Activated CD8-positive, alpha-beta memory T cell treated with anti-CD3 and anti-CD28 coated beads for 4 hours (primary cell): ENCODE measurements around the gene BANP.
"Not testable (repeated sequence)": the region's sequence is repeated elsewhere in the genome, so short reads cannot be mapped to it uniquely, and the experiment has no call there.

Source experiments
- DNase-seq, 2 donors: peaks; one replicate each; pipeline ENCODE4 v3.0.0-alpha.2; 2020; ENCODE audit warnings: low read depth in 2 of 2

The BANP gene

GRCh38 chr16:88065747-88066142 lies 114.5 kb downstream of the BANP start:
- DNase-seq: no peak

- no peak for DNase-seq
Measured at GRCh38 chr16:88066234-88066633, 115.0 kb downstream of the BANP start.

DNA sequence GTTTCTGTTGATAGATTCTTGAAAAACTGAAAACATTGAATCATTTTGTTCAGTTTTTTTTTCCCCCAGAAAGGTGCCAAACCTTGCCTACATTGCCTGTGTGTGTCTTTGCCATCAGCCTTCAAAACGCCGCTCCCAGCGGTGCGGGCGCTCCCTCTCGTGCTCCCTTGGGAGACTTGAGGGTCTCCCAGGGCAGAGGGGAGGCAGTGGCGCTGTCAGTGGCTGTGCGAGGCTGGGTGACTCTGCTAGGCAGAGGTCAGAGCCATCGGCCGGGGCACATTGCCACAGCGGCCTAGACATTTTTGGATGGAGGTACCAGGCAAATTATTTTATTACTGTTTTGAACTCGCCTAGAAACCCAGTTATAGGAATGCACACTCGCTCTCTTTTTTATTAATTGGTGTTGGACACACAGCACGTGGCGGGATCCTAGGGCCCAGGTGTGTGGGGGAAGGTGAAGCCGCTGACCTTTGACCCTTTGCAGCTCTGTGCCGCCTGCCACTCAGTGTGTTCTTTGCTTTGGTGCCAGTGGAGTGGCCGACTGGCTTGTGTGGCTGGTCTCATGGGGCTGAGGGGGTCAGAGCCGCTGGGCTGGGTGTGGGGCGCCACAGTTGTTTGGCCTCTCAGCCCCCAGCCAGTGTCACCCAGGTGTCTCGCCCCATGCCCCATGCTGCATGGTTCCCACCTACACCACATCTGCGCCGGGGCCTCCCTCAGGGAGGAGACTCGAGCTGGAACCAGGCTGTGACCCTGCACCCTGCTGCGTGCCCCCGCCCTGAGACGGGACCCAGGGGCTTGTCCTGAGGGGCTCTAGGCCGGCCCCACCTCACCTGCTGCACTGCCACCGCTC lies 115.7 kb downstream of the BANP start:
- DNase-seq: no peak

- DNase-seq: no peak
Measured at GRCh38 chr16:88067530-88068411, 116.5 kb downstream of the BANP start.

GRCh38 chr16:88068476-88069396 lies 117.5 kb downstream of the BANP start:
- no peak for DNase-seq

DNA sequence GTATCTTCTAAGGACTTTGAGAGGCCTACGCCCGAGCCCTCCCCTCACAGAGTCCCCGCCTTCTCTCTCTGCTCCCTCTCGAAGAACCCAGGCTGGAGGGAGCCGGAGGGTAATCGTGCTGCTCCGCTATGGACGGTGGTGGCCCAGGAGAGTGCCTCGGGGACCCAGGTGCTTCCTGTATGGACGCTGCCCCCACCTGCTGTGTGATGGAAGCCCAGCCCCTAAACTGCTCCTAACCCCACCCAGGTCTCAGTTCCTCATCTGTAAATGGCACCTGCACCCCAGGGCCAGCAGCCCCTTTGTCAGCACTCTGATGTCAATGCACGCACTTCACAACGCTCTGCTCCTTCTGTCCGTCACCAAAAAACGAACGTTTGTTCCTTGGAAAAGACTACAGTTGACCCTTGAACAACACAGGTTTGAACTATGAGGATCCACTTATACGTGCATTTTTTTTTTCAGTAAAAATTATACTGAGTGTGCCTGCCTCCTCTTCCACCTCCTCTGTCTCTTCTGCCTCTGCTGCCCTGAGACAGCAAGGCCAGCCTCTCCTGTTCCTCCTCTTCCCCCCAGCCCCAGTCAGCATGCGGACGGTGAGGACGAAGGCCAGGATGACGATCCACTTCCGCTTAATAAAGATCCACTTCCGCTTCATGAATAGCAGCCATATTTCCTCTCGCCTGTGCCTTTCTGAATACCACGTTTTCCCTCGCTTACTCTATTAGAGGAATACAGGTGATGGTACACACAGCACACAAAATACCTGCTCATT lies 118.3 kb downstream of the BANP start:
- no peak for DNase-seq

DNA sequence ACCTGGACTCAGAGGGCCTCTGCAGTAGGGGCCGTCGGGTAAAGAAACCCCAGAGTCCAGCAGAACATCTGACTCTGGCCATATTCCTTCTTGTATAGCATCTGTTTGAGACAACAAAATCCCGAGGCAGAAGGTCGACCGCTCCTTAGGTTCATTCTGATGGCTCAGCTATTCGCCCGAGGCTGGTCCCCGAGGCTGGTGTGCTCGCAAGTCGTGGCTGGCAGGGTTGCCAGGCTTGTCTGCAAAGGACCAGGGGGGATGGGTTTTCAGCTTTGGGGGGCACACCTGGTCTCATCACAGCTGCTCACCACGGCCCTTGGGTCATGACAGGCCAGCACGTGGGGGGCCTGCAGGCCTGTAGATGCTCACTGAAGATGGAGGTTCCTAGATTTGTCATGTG lies 119.1 kb downstream of the BANP start:
- no peak for DNase-seq

DNA sequence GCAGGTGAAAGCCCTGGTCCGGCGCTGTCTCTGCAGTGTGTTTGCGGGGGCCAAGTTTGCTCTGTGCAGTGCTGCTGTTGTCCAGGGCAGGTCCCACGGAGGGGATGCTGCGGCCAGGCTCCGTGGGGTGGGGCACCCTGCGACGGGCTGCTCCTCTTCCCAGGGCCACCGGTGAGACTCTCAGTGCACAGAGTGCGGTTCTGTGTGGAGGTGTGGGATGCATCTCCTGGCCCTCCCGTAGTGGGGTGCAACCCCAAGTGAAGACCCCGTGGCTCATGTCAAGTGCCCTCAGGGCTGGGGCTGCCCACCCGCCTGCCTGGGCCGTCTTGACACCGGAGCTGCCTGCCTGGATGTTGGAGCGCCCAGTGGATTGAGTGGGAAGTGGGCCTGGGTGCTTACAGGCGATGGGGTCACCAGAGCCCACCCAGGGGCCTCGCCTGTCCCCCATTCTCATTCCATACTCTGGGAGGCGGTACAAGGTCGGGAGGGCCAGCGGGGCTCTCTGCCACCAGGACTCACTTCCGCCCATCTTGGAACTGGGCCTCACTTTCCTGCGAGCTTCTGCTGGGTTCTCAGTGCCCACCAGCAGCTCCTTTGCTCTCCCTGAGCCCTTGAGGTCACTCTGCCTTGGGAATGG lies 119.9 kb downstream of the BANP start:
- DNase-seq: no peak

- DNase-seq: no peak
Measured at GRCh38 chr16:88071908-88072307, 120.7 kb downstream of the BANP start.

DNA sequence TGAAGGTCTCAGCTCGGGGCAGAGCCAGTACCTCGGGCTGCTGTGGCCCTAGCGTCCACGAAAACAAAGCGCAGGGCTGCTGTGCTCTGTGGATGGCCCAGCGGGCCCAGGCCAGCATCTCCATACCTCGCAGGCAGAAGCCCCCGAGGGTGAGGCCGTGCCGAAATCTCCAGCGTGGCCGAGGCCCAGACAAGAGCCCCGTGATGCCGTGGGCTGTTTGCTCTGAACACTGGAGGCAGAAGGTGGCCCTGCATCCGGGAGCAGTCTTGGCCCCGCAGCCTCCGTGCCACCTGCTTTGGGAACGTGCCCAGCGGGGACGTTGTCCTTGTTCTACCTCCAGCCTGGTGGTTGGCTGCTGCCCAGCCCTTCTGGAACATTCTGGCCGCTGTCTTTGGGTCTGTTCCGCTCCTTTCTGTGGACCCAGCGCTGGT lies 121.4 kb downstream of the BANP start:
- DNase-seq: no peak

- DNase-seq: no peak
Measured at GRCh38 chr16:88073201-88073721, 122.0 kb downstream of the BANP start.

DNA sequence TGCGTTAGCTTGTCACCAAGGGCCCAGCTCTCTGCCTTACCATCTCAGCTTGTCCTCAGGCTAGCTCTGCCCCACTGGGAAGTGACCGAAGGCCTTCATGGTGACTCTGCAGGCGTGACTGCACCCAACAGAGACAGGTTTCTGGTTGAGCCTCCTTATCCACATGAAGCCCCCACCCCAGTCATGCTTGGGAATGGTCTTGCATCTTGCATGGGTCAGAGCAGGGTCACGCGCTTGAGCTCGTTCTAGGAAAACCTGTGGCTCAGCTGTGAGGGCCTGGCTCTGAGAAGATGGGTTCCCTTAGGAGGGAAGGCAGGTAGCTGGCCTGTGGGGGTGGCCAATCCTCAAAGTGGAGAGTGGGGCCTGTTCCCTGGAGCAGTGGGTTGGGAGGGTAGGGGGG lies 122.8 kb downstream of the BANP start:
- DNase-seq: no peak

DNA sequence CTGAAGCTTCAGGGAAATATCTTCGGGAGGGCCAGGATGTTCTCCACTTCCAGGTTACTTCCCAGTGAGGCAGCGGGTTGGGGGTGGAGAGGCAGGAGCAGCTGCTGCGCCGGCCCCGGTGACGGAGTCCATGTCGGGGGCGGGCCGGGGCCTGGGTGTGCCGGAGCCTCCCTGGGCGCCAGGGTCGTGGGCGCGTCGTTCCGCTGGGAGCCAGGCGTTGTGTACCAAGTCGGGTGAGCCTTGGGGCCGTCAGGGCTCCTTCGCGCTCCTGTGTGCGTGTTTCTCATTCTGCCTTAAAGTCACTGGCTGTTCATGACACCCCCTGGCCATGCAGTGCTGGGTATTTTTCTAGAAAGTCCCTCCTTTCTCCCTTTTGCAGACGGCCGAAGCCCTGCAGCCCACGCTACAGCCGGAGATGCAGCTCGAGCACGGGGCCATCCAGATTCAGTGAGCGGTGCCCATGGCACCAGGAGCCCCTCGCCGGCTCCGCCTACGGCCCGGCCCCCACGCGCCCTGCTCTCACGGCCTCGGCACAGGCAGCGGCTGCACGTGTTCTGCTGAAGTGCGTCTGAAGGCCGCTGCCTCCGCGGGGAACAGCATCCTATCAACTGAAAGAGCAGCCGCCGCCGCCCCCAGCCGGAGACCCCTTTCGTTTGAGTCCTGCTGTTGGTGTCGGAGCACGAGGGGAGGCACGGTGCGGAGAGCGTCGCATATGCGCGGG lies 125.1 kb downstream of the BANP start:
- DNase-seq: no peak

GRCh38 chr16:88076932-88077320 lies 125.7 kb downstream of the BANP start:
- DNase-seq: not testable (repeated sequence)

DNA sequence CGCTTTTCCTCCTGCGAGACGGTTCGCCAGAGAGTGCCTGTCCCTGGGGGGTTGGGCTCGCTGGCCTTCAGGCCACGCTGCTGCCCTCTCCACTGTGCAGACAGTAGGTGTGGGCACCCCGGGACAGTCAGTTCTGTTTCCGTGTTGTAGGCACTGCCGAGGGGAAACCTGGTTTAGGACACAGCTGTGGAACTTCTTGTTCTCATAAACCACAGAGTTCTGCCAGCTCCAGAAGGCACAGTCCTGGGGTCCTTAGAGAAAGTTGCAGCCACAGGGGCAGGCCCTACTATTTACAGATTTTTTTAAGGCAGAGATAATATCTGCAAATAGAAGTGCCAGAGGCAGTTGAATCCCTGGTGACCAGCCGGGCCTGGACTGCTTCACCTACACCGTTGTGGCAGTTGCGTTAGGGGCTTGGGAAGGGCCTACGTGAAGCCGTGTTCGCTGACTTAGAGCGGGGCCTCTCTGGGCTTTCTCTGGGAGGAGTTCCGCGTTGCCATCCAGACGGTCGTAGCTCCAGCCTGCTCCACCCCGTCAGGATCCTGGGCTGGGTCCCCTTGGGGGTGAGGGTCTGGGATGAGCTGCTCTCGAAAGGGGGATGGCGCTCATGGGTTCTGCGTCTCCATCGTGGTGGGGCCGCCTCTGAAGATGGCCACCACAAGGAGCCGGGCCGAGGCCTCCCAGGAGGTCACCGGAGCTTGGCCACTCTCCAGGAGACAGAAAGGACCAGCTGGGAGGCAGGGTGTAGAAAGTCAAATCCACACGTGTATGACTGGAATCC lies 126.3 kb downstream of the BANP start:
- DNase-seq: no peak

- no peak for DNase-seq
Measured at GRCh38 chr16:88078111-88078775, 127.0 kb downstream of the BANP start.

- no peak for DNase-seq
Measured at GRCh38 chr16:88083582-88083981, 132.3 kb downstream of the BANP start.

DNA sequence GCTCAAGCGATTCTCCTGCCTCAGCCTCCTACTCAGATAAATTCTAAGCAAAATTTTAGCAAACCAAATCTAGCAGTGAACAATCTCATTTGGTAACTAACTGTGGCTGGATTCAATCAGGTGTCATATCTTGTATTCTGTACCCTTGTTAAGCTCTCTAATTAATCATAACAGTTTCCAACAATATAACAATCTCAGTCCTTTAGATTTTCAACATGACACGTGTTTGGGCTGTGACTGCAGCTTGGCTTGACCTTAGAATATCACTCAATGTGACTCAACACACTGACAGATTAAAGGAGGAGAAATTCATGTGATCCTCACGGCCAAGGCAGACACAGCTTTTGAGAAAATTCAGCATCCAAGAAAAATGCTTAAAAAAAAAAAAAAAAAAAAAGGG lies 133.6 kb downstream of the BANP start:
- no peak for DNase-seq
